GM12865 (cell line): ENCODE results near the gene FMR1NB.

Experiments used
- DNase-seq: peaks from one replicate; pipeline ENCODE4 v3.0.0; 2010; ENCODE audit warnings: low read depth
- H3K4me3 ChIP-seq: 2 replicates; pipeline ENCODE4 v1.5.1; 2011; ENCODE audit warnings: mild to moderate bottlenecking, low read depth, low read length, control low read depth
- CTCF ChIP-seq: IDR thresholded peaks from 2 replicates; pipeline ENCODE4 v1.5.1; 2011; ENCODE audit warnings: low read length, control low read depth, low read depth, inconsistent platforms; ENCODE audit not compliant: insufficient read depth; ENCODE audit errors: missing control alignments

The FMR1NB gene

GRCh38 chrX:148051973-148052372 lies 70.8 kb downstream of the FMR1NB start:
- H3K4me3 ChIP-seq, result no peak overlapping the region
- no peak for DNase-seq
- no peak for TF ChIP-seq CTCF

GRCh38 chrX:148067285-148067684 lies 86.1 kb downstream of the FMR1NB start:
- no peak for DNase-seq
- no peak for TF ChIP-seq CTCF
- H3K4me3 ChIP-seq, result no peak overlapping the region

GRCh38 chrX:148069759-148070503 lies 88.8 kb downstream of the FMR1NB start:
- no peak overlapping the region for H3K4me3 ChIP-seq
- TF ChIP-seq CTCF, result no peak
- DNase-seq, result peak; percentile 62

- TF ChIP-seq CTCF, result no peak
- no peak overlapping the region for H3K4me3 ChIP-seq
- no peak for DNase-seq
Measured at GRCh38 chrX:148070504-148070877, 89.4 kb downstream of the FMR1NB start.
